ENCODE measurements around the gene NT5DC3.

Gene NT5DC3

GRCh38 chr12:103758310-103759089, 82.5 kb downstream of the NT5DC3 start:
- Histone ChIP-seq H3K27me3 (ENCODE audit: insufficient read depth, low read length) (no peaks in the 10 kb centered on the region), H3K36me3 (ENCODE audit: insufficient read depth, low read length) (no peaks in the 10 kb centered on the region)

GRCh38 chr12:103757248-103757647, 83.8 kb downstream of the NT5DC3 start:
- no peaks in the 10 kb centered on the region for H4K20me1 ChIP-seq (ENCODE audit: insufficient read depth, low read length)
- no peaks in the 10 kb centered on the region for H3K9me2 ChIP-seq (ENCODE audit: low read depth, low read length)
- no peak overlapping the region for H3K27ac ChIP-seq (ENCODE audit: low read depth, low read length, poor library complexity, severe bottlenecking)
- no peaks in the 10 kb centered on the region for H3K4me1 ChIP-seq (ENCODE audit: insufficient read depth, low read length, severe bottlenecking)
- H3F3A ChIP-seq (ENCODE audit: insufficient read depth, low read length) = no peaks in the 10 kb centered on the region
- H3K79me2 ChIP-seq (ENCODE audit: insufficient read depth, low read length) = no peaks in the 10 kb centered on the region
- H3K27me3 ChIP-seq (ENCODE audit: insufficient read depth, low read length) = no peaks in the 10 kb centered on the region
- H2AFZ ChIP-seq (ENCODE audit: low read length) = no peak overlapping the region
- H3K4me2 ChIP-seq (ENCODE audit: low read length) = no peak overlapping the region
- TF ChIP-seq CTCF (IDR thresholded peaks at IDR 0.05; ENCODE audit: low read length) (no peak), EZH2 (IDR thresholded peaks at IDR 0.05; ENCODE audit: borderline replicate concordance, low read length) (no peak)
- H3K4me3 ChIP-seq (ENCODE audit: low read depth, low read length, poor library complexity, severe bottlenecking) = no peak overlapping the region
- no peak overlapping the region for H3K9ac ChIP-seq (ENCODE audit: low read length)
- H3K9me3 ChIP-seq (ENCODE audit: low read length) = no peaks in the 10 kb centered on the region
- H3K36me3 ChIP-seq (ENCODE audit: insufficient read depth, low read length) = no peaks in the 10 kb centered on the region

More at GRCh38 chr12:103758310-103759089, 82.5 kb downstream of the NT5DC3 start:
- no peaks in the 10 kb centered on the region for H4K20me1 ChIP-seq (ENCODE audit: insufficient read depth, low read length)
- no peak overlapping the region for H3K9ac ChIP-seq (ENCODE audit: low read length)
- H3K27ac ChIP-seq (ENCODE audit: low read depth, low read length, poor library complexity, severe bottlenecking) = no peak overlapping the region
- no peaks in the 10 kb centered on the region for H3K9me3 ChIP-seq (ENCODE audit: low read length)
- no peaks in the 10 kb centered on the region for H3K9me2 ChIP-seq (ENCODE audit: low read depth, low read length)
- no peak overlapping the region for H3K4me3 ChIP-seq (ENCODE audit: low read depth, low read length, poor library complexity, severe bottlenecking)
- H3K4me1 ChIP-seq (ENCODE audit: insufficient read depth, low read length, severe bottlenecking) = no peaks in the 10 kb centered on the region
- no peak overlapping the region for H3K4me2 ChIP-seq (ENCODE audit: low read length)
- H3F3A ChIP-seq (ENCODE audit: insufficient read depth, low read length) = no peaks in the 10 kb centered on the region
- no peak overlapping the region for H2AFZ ChIP-seq (ENCODE audit: low read length)
- H3K79me2 ChIP-seq (ENCODE audit: insufficient read depth, low read length) = no peaks in the 10 kb centered on the region
- no peak for TF ChIP-seq CTCF (IDR thresholded peaks at IDR 0.05; ENCODE audit: low read length)
- TF ChIP-seq EZH2 (IDR thresholded peaks at IDR 0.05; ENCODE audit: borderline replicate concordance, low read length) = no peak

GRCh38 chr12:103756443-103756842, 84.6 kb downstream of the NT5DC3 start:
- Histone ChIP-seq H3K4me1 (ENCODE audit: insufficient read depth, low read length, severe bottlenecking) (no peaks in the 10 kb centered on the region), H3F3A (ENCODE audit: insufficient read depth, low read length) (no peaks in the 10 kb centered on the region), H3K9ac (ENCODE audit: low read length) (no peak overlapping the region), H3K9me2 (ENCODE audit: low read depth, low read length) (no peaks in the 10 kb centered on the region), H3K4me2 (ENCODE audit: low read length) (no peak overlapping the region), H3K27ac (ENCODE audit: low read depth, low read length, poor library complexity, severe bottlenecking) (no peak overlapping the region), H3K27me3 (ENCODE audit: insufficient read depth, low read length) (no peaks in the 10 kb centered on the region), H3K4me3 (ENCODE audit: low read depth, low read length, poor library complexity, severe bottlenecking) (no peak overlapping the region), H3K79me2 (ENCODE audit: insufficient read depth, low read length) (no peaks in the 10 kb centered on the region), H4K20me1 (ENCODE audit: insufficient read depth, low read length) (no peaks in the 10 kb centered on the region), H2AFZ (ENCODE audit: low read length) (no peak overlapping the region), H3K9me3 (ENCODE audit: low read length) (no peaks in the 10 kb centered on the region), H3K36me3 (ENCODE audit: insufficient read depth, low read length) (no peaks in the 10 kb centered on the region)
- TF ChIP-seq EZH2 (IDR thresholded peaks at IDR 0.05; ENCODE audit: borderline replicate concordance, low read length) (no peak), CTCF (IDR thresholded peaks at IDR 0.05; ENCODE audit: low read length) (no peak)

Measured in OCI-LY1 (cell line).